GM18508 (cell line): ENCODE measurements around the gene C10orf90.

ENCODE experiments used
- ATAC-seq: cut with Tn5 transposase; IDR thresholded peaks from one replicate; pipeline ENCODE4 v1.9.1; 2021; ENCODE audit warnings: moderate number of reproducible peaks; ENCODE audit not compliant: insufficient read depth, unreplicated experiment

C10orf90 gene

DNA sequence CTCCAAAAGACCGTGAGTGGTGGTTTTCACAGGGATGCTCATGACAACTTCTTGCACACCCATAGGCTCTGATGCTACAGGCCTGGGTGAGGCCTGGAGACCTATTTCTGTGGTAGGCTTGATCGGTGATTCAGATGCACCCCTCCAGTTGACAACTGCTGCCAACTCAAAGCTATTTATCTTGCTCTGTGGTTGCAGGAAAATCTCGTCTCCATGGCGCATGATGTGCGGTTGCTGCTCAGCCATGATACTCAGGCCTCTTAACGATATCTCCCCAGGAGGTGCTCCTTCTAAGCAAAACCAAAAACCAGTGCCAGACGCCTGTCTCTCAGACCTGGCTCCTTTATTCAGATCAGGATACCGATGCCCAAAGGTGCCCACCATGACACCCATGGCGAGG, 31.4 kb downstream of the C10orf90 start:
- no peak for ATAC-seq

DNA sequence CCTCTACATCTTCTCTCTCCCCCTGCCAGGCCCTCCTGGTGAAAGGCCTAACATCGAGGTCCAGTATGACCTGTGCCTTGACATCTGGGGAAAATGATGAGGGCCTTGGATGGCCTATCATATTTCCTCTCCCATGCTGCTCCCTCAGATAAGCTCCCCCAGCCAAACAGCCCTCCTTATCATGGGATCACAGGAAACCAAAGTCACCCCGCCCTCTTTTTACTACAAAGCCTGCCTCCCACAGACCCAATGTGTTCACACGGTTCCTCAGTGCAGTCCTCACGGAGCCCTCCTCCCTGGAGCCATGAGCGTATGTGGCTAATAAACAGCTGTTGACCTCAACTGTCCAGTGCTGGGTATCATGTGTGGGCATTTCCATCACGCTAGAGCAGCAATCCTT, 32.0 kb downstream of the C10orf90 start:
- ATAC-seq, result no peak

DNA sequence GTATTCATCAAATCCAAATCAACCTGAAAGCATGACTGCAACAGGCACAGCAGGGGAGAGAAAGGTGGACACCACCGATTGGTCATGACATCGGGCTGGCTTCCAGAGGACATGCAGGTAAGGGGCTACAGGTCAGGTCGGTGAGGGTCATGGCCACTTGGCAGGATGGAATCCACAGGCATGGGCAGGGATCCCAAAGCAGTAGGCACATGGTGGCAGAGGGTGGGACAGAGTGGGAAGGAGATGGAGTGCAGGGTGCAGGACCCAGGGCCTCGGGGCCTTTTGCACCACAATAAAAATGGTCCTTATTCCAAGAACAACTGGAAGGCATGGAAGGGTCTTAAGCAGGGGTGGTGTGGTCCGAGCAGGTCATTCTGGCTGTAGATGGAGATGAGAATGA, 33.0 kb downstream of the C10orf90 start:
- no peak for ATAC-seq

DNA sequence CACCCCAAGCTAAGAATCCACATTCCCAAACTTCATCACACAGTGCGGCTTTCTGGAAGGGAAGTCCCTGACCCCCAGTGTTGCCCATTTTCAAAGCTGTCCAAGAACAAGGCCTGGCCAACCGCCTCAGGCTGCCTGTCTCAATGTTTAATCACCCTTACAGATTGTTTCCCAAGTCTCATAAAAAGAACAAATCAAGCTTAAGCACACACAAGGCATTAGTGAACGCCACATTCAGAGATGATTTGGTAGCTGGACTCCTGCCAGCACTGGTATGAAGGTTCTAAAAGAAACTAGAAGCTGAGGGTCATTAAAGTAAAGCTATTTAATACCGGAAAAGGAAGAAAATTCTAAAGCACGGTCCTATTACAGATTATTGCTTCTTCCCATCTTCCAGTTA, 35.6 kb downstream of the C10orf90 start:
- ATAC-seq, result no peak

DNA sequence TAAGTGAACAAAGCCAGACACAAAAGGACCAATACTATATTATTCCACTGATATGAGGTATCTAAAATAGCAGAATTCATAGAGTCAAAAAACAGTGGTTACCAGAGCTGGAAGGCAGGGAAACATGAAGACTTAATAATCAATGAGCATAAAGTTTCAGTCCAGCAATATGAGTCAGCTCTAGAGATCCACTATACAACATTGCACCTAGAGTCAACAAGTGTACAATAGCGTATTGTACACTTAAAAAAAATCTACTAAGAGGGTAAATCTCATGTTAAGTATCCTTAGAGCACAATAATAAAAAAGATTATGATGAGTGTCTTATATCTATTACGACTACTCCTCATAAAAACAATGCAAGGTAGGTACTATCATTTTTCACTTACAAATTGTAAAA, 36.1 kb downstream of the C10orf90 start:
- ATAC-seq, result no peak

DNA sequence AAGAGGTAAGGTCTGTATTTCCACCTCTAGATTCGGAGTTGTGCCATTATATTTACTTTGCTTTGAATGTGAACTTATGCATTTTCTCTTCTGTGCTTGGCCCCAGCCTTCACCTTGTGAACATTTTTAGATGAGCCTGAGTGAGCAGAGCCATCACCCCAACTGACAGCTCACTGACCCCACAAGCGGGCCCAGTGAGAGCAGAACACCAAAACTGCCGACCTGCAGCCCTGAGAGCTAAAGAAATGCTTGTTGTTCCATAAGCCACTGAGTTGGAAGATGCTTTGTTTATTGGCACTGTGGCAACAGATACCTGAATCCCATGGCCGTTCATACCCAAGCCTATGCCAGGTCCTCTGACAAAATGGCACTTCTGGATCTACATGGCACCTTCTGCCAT, 37.8 kb downstream of the C10orf90 start:
- ATAC-seq, result no peak

DNA sequence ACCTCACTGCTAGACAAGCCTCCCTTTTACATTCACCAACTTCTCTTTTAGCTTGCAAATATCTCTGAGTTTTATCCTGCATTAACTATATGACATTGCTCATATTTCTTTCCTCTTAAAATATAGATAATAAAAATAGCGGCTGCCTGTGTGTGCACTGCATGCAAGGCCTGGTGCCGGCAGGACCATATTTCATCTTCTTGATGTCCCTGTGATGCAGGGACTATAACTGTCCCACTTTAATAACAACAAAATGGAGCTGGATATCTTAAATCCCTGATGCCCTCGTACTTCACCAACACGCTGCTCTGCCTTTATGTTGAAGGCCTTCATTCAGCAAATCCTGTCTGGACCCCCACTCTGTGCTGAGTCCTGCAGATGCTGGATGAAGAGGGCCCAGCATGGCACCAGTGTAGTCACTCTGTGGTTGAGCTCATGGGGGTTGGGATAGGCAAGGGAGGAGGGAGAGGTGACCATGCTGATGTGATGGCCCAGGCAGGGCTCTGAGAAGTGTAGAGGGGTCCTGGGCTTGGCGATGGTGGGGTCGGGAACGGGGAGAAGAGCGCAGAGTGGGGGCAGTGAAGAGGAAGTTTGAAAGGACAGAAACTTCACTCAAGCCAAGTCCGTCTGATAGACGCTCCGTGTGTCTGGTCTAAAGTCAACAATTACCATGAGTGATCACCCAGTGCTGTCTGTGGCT, 40.4 kb downstream of the C10orf90 start:
- ATAC-seq, result no peak

DNA sequence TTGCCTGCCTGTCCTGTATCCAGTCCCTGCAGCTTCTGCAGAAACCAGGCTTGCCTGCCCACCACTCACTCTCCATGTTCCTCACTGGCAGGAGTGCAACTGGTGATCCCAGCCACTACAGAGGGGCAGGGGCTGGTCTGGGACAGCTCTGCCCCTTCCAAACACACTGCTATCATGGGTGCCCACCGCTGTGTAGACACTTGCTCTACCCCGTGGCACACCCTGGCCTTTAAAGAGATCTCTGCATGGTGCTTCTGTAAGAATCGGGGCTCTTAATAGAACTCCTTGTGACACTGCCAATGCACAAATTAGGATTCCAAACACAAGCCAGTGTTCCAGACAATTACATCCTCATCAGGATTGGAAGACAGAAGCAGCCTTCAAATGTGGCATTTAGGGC, 41.7 kb downstream of the C10orf90 start:
- ATAC-seq, result no peak

DNA sequence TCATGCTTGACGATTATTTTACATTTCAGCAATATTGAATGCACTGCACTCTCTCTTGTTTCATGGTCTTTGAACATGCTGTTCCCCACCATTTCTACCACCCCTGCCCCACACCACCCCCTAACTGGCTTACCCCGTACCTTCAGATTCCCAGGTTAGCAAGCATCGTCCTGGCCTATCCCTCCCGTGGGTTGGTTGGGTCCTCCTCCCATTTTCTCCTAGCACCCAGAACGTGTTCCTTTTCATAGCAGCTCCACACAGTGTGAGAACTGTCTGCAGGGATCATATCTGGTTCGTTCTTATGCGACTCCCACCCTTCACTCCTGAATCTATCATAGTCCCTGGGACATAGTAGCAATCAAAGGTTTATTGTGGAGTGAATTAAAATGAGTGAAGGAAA, 48.6 kb downstream of the C10orf90 start:
- ATAC-seq, result no peak

DNA sequence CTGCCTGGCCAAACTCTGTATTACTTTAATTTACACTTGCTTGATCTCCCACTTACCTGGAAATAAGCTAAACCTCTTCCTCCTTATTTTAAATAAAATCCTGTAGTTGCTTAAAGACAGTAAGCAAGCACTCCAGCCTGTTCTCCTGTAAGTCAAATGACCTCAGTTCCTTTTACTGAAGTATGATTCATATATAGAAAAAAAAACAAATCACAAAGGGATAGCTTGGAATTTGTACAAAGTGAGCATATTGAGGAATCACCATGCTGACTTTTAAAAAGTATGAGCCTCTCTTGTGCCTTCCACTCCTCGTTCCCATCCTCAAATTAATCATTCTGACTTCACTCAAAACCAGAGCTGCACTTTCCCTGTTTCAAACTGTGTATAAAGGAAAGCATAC, 52.0 kb downstream of the C10orf90 start:
- ATAC-seq, result no peak

DNA sequence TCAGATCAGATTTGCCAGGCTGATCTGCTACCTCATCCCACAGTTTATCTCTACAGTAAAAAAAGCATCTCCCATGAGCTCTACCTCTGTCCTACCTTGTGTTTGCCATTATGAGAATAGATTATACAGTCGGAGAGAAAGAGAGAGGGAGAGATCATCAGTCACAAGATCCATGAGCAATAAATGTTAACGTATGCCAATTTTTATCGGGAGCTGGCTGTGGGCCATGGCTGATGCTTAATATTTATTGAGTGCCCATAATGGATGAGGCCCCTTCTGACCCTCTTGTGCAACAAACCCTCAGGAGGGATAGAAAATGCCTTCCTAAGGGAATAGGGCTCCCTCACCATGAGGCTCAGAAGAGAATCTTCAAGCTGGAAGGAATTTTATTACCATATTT, 52.8 kb downstream of the C10orf90 start:
- ATAC-seq, result no peak

DNA sequence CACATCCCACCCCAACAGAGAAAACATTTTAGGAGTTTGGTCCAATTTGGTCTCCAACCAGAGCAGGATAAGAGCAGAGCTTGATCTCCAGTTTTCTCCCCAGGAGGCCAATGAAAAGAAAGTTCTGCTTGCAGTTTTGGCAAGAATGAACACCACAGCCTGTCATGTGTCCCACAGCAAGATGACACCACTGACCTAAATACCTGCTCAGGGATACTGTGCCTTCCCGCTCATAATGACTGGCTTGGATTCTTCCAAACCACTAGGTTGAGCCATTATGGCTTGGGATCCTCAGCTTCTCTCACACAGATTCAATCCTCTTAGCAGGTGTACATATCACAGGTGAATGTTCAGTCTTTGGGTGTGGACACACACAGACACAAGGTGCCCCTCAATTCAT, 53.3 kb downstream of the C10orf90 start:
- no peak for ATAC-seq

DNA sequence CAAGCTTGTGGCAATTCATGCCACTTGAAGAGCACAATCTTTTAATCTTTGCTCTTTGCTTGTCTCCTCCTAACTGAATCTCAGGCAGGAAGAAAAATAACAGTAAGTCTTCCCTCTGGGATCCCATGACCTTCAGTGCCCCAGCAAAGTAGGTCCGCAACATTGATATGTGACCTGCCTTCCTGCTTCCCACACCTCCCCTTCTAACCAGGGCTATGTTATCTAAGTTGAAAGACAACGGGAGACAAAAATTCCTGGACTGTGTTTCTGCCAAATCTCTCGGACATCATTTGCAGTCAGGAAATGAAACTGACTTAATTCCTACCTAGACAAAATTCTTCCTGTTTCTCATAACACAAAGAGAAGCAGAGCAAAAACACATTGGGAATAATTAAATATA, 53.8 kb downstream of the C10orf90 start:
- no peak for ATAC-seq

DNA sequence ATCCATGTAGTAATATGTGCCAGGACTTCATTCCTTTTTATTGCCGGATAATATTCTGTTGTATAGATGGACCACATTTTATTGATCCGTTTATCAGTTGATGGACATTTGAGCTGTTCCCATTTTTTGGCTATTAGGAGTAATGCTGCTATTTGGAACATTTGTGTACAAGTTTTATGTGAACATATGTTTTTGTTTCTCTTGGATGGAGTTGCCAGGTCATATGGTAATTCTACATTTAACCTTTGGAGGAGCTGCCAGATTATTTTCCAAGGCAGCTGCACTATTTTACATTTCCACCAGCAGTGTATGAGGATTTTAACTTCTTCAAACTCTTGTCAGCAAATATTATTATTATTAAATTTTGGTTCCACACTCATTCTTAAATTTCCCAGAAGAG, 59.2 kb downstream of the C10orf90 start:
- ATAC-seq, result no peak

DNA sequence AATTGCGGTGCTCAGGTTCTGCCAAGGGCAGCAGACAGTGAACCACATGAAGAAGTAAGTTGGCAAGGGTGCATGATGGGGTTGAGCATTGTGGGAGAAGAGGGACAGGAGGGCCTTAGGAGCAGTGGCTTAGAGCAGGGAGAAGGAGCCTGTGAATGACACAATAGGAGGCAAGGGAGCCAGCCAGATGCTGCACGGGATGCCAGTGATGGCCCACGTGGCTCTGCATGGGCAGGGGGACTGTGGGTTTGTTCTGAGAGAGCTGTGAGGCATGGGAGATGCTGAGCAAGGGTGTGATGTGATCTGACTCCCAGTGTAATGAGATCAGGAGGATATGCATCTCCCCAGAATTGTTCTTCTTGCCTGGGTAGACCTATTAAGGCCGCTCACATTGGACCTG, 60.9 kb downstream of the C10orf90 start:
- no peak for ATAC-seq

DNA sequence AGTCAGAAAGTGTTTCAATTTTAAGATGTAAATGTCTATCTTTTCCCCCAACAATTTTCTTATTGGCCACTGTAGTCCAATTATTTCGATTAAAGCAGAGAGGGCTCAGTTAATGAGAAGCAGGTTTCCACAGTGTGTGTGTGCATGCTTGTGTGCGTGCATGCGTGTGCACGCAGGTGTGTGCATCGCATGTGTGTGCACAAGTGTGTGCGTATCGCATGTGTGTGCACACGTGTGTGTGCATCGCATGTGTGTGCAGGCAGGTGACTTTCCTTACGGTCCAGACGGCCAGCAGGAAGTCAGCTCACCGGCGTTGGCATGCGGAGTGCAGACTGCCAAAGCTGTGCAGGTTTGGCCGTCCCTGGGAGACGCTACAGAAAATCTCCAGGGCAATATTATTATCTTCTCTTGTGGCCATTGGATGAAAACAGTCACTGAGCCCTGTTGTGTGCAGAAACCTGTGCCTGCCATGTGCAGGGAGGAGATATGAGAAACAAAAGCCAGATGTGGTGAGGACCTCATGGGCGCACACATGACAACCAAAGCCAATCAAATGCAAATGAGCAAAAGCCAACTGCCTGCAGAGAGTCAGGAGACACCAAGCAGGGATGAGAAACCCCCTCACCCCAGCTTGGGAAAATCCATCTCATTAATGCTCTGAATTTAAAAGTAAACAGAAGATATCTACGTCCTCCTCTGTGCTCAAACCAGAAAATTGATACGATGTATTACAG, 70.4 kb downstream of the C10orf90 start:
- no peak for ATAC-seq

DNA sequence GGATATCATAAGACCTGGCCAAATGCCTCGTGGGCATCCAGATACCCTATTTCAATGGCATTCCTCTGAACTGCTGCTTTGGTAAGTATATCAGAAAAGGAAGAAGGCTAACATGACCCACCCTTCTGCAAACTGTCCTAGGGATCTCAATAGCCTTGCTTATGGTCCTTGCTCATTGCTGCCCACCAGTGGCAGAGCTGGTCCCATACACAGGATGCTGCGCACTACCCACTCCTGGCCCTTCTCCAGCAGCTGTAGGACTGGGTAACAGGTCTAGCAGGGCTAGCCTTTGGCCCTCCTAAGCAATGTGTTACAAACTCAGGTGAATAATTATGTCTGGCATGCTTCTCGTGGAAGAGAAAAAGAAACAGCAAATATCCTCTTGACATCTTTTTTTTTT, 72.5 kb downstream of the C10orf90 start:
- no peak for ATAC-seq

DNA sequence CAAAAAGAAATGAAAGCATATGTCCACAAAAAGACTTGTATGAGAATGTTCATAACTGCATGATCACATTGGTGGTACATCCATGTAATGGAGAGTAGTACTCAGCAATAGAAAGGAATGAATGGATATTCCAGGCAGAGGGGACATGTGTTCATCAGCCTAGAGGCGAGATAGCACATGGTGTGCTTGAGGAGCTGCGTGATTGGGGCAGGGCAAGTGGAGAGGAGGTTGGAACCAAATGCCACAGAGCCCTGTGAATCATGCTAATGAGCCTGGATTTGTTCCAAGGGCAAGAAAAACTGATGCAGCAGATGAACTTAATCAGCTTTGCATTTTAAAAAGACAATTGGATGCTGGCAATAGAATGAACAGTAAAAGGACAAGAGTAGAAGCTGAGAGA, 73.3 kb downstream of the C10orf90 start:
- ATAC-seq, result no peak

DNA sequence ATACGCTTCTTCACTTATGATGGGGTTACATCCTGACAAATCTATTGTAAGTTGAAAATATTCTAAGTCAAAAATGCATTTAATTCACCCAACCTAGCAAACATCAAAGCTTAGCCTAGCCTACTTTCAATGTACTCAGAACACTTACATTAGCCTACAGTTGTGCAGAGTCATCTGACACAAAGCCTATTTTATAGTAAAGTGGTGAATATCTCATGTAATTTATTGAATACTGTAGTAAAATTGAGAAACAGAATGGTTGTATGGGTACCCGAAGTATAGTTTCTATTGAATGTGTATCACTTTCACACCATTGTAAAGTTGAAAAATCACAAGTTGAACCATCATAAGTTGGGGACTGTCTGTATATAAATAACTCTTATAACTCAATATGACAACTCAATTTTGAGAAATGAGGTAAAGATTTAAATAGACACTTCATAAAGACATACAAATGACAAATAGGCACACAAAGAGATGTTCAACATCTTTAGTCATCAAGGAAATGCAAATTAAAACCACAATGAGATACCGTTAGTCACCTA, 73.9 kb downstream of the C10orf90 start:
- no peak for ATAC-seq

DNA sequence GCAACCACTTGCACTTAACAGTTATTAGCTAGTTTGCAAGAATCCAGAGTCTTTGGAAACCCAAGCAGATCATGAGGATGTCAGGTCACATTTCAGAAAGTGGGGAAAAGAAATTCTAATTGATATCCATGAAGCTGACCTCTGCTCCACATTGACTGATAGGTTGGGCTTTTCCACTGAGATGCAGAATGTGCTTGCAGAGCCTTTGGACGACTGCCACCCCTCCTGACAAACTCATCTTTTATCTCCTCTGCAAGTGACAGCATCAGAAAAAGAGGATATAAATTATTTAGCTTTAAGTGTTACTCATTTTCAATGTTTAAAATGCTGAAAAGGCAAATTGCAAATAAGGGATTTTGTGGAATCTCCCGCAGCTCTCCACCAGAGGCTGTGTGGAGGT, 75.3 kb downstream of the C10orf90 start:
- ATAC-seq, result no peak

DNA sequence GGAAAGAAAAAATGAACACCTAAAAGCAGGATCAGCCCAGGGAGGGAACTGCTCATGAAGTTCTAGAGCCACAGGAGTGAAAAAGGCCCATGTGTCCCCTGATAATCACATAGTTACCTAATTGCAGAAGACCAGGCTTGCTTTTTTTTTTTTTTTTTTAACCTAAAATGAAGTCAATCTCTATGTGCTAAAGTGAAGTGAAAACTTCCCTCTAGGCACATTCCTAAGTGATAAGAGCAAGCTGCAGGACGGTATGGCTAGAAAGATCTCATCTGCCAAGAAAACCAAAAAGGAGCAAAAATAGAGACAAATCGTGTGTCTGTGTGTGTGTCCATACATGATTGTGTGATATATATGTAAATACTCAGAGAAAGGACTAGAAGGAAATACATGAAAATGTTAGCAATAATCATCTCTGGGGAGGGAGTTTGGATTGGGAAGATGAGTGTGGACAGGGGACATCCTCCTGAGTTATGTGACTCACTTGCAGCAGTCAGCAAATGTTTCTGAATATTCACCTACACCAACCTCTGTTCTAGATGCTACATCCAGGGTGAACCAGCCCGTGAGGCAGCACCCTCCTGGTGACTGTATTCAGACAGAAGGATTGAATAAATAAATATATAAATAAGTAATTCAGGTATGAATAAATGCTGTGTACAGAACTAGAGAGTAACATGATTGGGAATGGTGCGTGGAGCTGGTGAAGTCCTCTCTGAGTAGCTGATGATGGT, 76.4 kb downstream of the C10orf90 start:
- ATAC-seq, result no peak
